Sigmoid colon (tissue), 7 donors: ENCODE measurements around the gene FGF22. TPM values are rescaled to one million over a fixed set of nuclear protein-coding genes. Genes with fewer than 3 reads are reported as not detected.
"Not testable (repeated sequence)": the region's sequence is repeated elsewhere in the genome, so short reads cannot be mapped to it uniquely, and the experiment has no call there.

Source experiments
- DNase-seq: peaks from one replicate; pipeline ENCODE4 v3.0.0-alpha.2; 2019
- H3K27ac ChIP-seq, 4 donors: fragments of 200-600 bp; sonication (generic); one replicate each; pipeline ENCODE4 v1.5.1; 2016 to 2019; ENCODE audit warnings: mild to moderate bottlenecking in 1 of 4
- H3K27me3 ChIP-seq, 3 donors: fragments of 200-600 bp; sonication (generic); one replicate each; pipeline ENCODE4 v1.5.1; 2019; ENCODE audit warnings: mild to moderate bottlenecking in 1 of 3
- H3K36me3 ChIP-seq, 4 donors: fragments of 200-600 bp; sonication (generic); one replicate each; pipeline ENCODE4 v1.5.1; 2016 to 2019
- H3K4me1 ChIP-seq, 4 donors: fragments of 200-600 bp; sonication (generic); one replicate each; pipeline ENCODE4 v1.5.1; 2017 to 2019
- H3K4me3 ChIP-seq, 4 donors: fragments of 200-600 bp; sonication (generic); one replicate each; pipeline ENCODE4 v1.5.1; 2017 to 2019; ENCODE audit warnings: mild to moderate bottlenecking in 2 of 4, moderate library complexity in 1 of 4
- H3K9me3 ChIP-seq, 4 donors: fragments of 200-600 bp in 3 of 4; sonication (generic) in 3 of 4; one replicate each; pipeline versions ENCODE4 v1.5.1 to v1.6.1; 2013 to 2019
- CTCF ChIP-seq, 4 experiments: fragments of 450-650 bp in 3 of 4; fragments of 200-600 bp in 1 of 4; IDR thresholded peaks; one replicate each; pipeline ENCODE4 v1.5.1; 2016 to 2019; ENCODE audit warnings: antibody characterized with exemption in 4 of 4, mild to moderate bottlenecking in 3 of 4, moderate library complexity in 2 of 4
- EP300 ChIP-seq, 4 donors: sonication (generic); formaldehyde crosslinking; IDR thresholded peaks; one replicate each; pipeline ENCODE4 v1.6.1; 2017; ENCODE audit warnings: antibody characterized with exemption in 4 of 4
- POLR2A ChIP-seq, 2 donors: fragments of 450-650 bp; IDR thresholded peaks; one replicate each; pipeline ENCODE4 v1.6.1; 2016; ENCODE audit warnings: antibody characterized with exemption in 2 of 2, mild to moderate bottlenecking in 2 of 2, moderate library complexity in 2 of 2
- POLR2AphosphoS5 ChIP-seq, 4 donors: sonication (generic); formaldehyde crosslinking; IDR thresholded peaks; one replicate each; pipeline ENCODE4 v1.6.1; 2017; ENCODE audit warnings: antibody characterized with exemption in 4 of 4
- WGBS, 2 donors: extraction: QIAGEN DNeasy Blood & Tissue Kit; methylation state at CpG; one replicate each; pipeline ENCODE4 v1.1.7; 2013; 5-methylcytosine and 5-hydroxymethylcytosine counted together
- intact Hi-C: fragments of 100-400 bp; cut with DNase I; formaldehyde crosslinking; loops from one replicate; pipeline ENCODE4 v1.15.1; 2023
- polyA plus RNA-seq, 3 donors: library from polyadenylated mRNA; stranded (reverse); fragments of 200-250 nt; gene quantifications; one replicate each; pipeline ENCODE4 v1.2.3, GENCODE V29; 2013
- total RNA-seq, 4 donors: library from RNA; depleted of rRNA; stranded (reverse); fragments of >200 nt; gene quantifications; one replicate each; pipeline ENCODE4 v1.1.0, GENCODE V29; 2016
- donor health status: healthy with polysubstance abuse.
- donor health status: Bipolar disorder and iron deficiency.
- donor health status: healthy.

The FGF22 gene
- total and polyA plus RNA-seq, 7 donors: 0.20 to 1.7 (median 0.99) TPM; not detected in 4

DNA sequence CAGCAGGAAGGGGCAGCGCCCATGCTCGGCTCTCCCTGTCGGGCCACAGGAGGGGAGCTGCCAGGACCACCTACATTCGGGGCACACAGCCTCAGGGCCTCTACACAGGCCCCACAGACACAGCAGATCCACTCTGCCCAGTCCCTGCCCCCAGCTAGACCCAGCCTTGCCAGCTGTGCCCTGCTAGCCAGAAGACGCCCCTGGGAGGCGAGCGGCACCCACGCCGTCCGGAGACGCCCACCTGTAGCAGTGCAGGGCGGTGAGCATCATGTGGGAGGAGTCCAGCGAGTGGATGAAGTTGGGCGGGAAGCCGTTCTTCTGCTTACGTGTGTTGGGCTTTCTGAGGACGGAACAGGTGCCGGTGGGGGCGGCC lies 21.4 kb upstream of the FGF22 start:
- H3K4me1 ChIP-seq: peaks cover 0 to 6% (median 2%) of the 10 kb centered on the region in 4 donors
- intact Hi-C loops: no loop called here
- no peaks in the 10 kb centered on the region for H3K9me3 ChIP-seq
- 93 to 95% methylated on average over 19 of the region's 19 CpGs for WGBS, 2 donors
- H3K27me3 ChIP-seq: peaks cover 8 to 28% (median 15%) of the 10 kb centered on the region in 3 donors
- peaks cover 39 to 62% (median 48%) of the 10 kb centered on the region in 4 donors for H3K36me3 ChIP-seq
- DNase-seq: no peak
- TF ChIP-seq CTCF (IDR thresholded peaks at IDR 0.05) (no peak), POLR2A (IDR thresholded peaks at IDR 0.05) (no peak), POLR2AphosphoS5 (IDR thresholded peaks at IDR 0.05) (no peak), EP300 (IDR thresholded peaks at IDR 0.05) (no peak)
- H3K27ac ChIP-seq: no peak overlapping the region
- H3K4me3 ChIP-seq: no peak overlapping the region

GRCh38 chr19:618674-619285 lies 20.9 kb upstream of the FGF22 start:
- Histone ChIP-seq H3K9me3 (no peaks in the 10 kb centered on the region), H3K4me3 (no peak overlapping the region), H3K36me3 (peaks cover 39 to 68% (median 48%) of the 10 kb centered on the region in 4 donors), H3K27me3 (peaks cover 8 to 28% (median 15%) of the 10 kb centered on the region in 3 donors), H3K27ac (no peak overlapping the region), H3K4me1 (peaks cover 0 to 6% (median 2%) of the 10 kb centered on the region in 4 donors)
- TF ChIP-seq POLR2AphosphoS5 (IDR thresholded peaks at IDR 0.05) (no peak), POLR2A (IDR thresholded peaks at IDR 0.05) (no peak), EP300 (IDR thresholded peaks at IDR 0.05) (no peak), CTCF (IDR thresholded peaks at IDR 0.05) (no peak)
- no peak for DNase-seq
- 93 to 95% methylated on average over 27 of the region's 27 CpGs for WGBS, 2 donors
- intact Hi-C loops: no loop called here

GRCh38 chr19:619286-620002 lies 20.2 kb upstream of the FGF22 start:
- peaks cover 0 to 8% (median 3%) of the 10 kb centered on the region in 4 donors for H3K4me1 ChIP-seq
- no peak overlapping the region for H3K27ac ChIP-seq
- 94% methylated on average over 47 of the region's 47 CpGs for WGBS, 2 donors
- no peak for DNase-seq
- no peak overlapping the region for H3K4me3 ChIP-seq
- H3K27me3 ChIP-seq: peaks cover 8 to 28% (median 15%) of the 10 kb centered on the region in 3 donors
- H3K36me3 ChIP-seq: peaks cover 39 to 75% (median 48%) of the 10 kb centered on the region in 4 donors
- H3K9me3 ChIP-seq: no peaks in the 10 kb centered on the region
- intact Hi-C loops: no loop called here
- TF ChIP-seq POLR2AphosphoS5 (IDR thresholded peaks at IDR 0.05) (no peak), POLR2A (IDR thresholded peaks at IDR 0.05) (no peak), CTCF (IDR thresholded peaks at IDR 0.05) (no peak), EP300 (IDR thresholded peaks at IDR 0.05) (no peak)

DNA sequence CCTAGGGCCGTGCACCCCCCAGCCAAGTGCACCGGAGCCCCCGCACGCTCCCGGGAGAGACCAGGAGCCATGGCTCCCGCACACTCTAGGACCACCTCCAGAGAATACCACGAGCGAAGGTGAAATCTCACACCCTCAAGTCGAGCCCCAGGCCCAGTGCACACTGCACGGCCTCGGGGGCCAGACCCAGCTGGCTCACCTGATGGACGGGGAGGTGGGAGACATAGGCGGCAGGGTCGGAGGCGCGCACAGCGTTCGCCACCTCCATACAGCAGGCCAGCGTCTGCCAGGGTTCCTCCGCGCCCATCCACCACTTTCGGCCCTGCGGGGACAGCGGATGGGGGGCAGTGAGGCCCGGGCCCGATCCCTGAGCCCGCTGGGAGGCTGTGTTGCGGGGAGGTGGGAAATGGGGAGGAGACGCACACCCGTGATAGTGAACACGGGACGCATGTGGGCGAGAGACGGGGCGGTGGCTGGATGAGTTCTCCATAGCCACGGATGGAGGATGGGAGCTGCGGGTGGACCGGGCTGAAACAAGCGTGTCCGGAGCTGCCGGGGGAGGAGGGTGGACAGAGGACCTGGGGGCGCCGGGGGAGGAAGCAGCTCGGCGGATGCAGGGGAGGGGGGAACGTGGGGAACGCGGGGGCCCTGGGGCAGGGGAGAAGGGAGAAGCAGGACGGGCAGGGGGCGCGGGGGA lies 19.4 kb upstream of the FGF22 start:
- Histone ChIP-seq H3K9me3 (no peaks in the 10 kb centered on the region), H3K27me3 (peaks cover 8 to 28% (median 15%) of the 10 kb centered on the region in 3 donors), H3K27ac (no peak overlapping the region), H3K4me1 (peaks cover 0 to 8% (median 3%) of the 10 kb centered on the region in 4 donors), H3K4me3 (no peak overlapping the region), H3K36me3 (peaks cover 39 to 83% (median 50%) of the 10 kb centered on the region in 4 donors)
- 96% methylated on average over 49 to 50 of the region's 51 CpGs for WGBS, 2 donors
- intact Hi-C loops: no loop called here
- no peak for DNase-seq
- no peak for TF ChIP-seq CTCF (IDR thresholded peaks at IDR 0.05)
- no peak for TF ChIP-seq POLR2AphosphoS5 (IDR thresholded peaks at IDR 0.05)
- TF ChIP-seq POLR2A (IDR thresholded peaks at IDR 0.05): no peak
- TF ChIP-seq EP300 (IDR thresholded peaks at IDR 0.05): no peak

DNA sequence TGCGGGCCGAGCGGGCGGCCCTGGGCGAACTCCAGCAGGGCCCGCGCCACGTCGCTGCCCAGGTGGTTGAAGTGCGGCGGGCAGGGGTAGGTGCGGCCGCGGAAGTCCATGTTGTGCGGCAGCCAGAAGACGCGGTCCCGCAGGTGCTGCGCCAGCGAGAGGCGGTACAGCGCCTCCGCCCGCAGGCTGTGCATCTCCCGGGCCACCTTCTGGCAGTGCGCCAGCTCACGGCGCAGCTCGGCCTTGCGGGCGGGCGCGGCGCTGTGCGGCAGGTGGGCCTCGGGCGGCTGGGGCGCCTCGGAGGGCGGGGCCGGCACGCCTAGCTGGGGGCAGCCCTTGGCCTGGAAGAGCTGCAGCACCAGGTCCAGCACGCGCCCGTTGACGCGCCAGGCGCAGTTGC lies 18.5 kb upstream of the FGF22 start:
- H3K27me3 ChIP-seq: peaks cover 8 to 28% (median 15%) of the 10 kb centered on the region in 3 donors
- H3K4me1 ChIP-seq, H3K4me3 ChIP-seq, DNase-seq, intact Hi-C loops, H3K27ac ChIP-seq, H3K9me3 ChIP-seq: not testable (repeated sequence)
- H3K36me3 ChIP-seq: peaks cover 39 to 90% (median 50%) of the 10 kb centered on the region in 4 donors
- WGBS, 2 donors: 96 to 97% methylated on average over 48 of the region's 48 CpGs
